Mammary epithelial cell (primary cell): ENCODE measurements around the gene ATP7A.

ENCODE experiments used
- EZH2 ChIP-seq: IDR thresholded peaks from 2 replicates; pipeline ENCODE4 v1.6.1; 2012; ENCODE audit warnings: low read length, inconsistent platforms, borderline replicate concordance
- TF ChIP-seq, protein P1 (sequence below), 2 donors: IDR thresholded peaks in 1 of 2; conservative IDR thresholded peaks in 1 of 2; 2 replicates each; pipeline ENCODE4 v1.5.1; 2011 to 2012; ENCODE audit warnings: inconsistent platforms in 2 of 2, low read length in 2 of 2, mild to moderate bottlenecking in 2 of 2, control low read depth in 1 of 2, low read depth in 1 of 2; ENCODE audit not compliant: insufficient read depth in 1 of 2; ENCODE audit errors: extremely low read depth in 1 of 2

GRCh38 chrX:77953302-77953701, 42.8 kb downstream of the ATP7A start:
- TF ChIP-seq, protein P1, sequence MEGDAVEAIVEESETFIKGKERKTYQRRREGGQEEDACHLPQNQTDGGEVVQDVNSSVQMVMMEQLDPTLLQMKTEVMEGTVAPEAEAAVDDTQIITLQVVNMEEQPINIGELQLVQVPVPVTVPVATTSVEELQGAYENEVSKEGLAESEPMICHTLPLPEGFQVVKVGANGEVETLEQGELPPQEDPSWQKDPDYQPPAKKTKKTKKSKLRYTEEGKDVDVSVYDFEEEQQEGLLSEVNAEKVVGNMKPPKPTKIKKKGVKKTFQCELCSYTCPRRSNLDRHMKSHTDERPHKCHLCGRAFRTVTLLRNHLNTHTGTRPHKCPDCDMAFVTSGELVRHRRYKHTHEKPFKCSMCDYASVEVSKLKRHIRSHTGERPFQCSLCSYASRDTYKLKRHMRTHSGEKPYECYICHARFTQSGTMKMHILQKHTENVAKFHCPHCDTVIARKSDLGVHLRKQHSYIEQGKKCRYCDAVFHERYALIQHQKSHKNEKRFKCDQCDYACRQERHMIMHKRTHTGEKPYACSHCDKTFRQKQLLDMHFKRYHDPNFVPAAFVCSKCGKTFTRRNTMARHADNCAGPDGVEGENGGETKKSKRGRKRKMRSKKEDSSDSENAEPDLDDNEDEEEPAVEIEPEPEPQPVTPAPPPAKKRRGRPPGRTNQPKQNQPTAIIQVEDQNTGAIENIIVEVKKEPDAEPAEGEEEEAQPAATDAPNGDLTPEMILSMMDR (conservative IDR thresholded peaks at IDR 0.05 in 1 of 2, IDR thresholded peaks at IDR 0.05 in 1 of 2; ENCODE audit: extremely low read depth in 1 of 2, insufficient read depth in 1 of 2, low read depth in 1 of 2, low read length in 2 of 2), result no peak
- no peak for TF ChIP-seq EZH2
